HEK293 (cell line): ENCODE data around the gene PFN3.
A peak's percentile ranks its signal among the peaks of the same experiment; 100 is the strongest.

ENCODE experiments used
- AEBP2 ChIP-seq: fragments of 450-650 bp; formaldehyde crosslinking; IDR thresholded peaks from 2 replicates; pipeline ENCODE4 v1.5.1; 2016; ENCODE audit warnings: missing biosample characterization, missing genetic modification characterization, borderline replicate concordance
- BCL11B ChIP-seq: fragments of 450-650 bp; formaldehyde crosslinking; IDR thresholded peaks from 2 replicates; pipeline ENCODE4 v1.5.1; 2016; ENCODE audit warnings: low read depth, missing biosample characterization, missing genetic modification characterization
- HIC1 ChIP-seq: fragments of 450-650 bp; formaldehyde crosslinking; IDR thresholded peaks from 2 replicates; pipeline ENCODE4 v1.5.1; 2016; ENCODE audit warnings: missing biosample characterization, missing genetic modification characterization
- HOXC10 ChIP-seq: sonication (generic); formaldehyde crosslinking; IDR thresholded peaks from 2 replicates; pipeline ENCODE4 v1.8.1; 2023; ENCODE audit warnings: mild to moderate bottlenecking, missing genetic modification reagents
- HOXD13 ChIP-seq: sonication (generic); formaldehyde crosslinking; IDR thresholded peaks from 2 replicates; pipeline ENCODE4 v1.8.0; 2022; ENCODE audit warnings: missing genetic modification reagents, borderline replicate concordance
- PRDM1 ChIP-seq: fragments of 450-650 bp; formaldehyde crosslinking; IDR thresholded peaks from 2 replicates; pipeline ENCODE4; 2016; ENCODE audit warnings: missing biosample characterization, missing genetic modification characterization
- SCRT2 ChIP-seq: fragments of 450-650 bp; formaldehyde crosslinking; IDR thresholded peaks from 2 replicates; pipeline ENCODE4 v1.5.1; 2016; ENCODE audit warnings: missing biosample characterization, missing genetic modification characterization
- SP2 ChIP-seq: fragments of 450-650 bp; formaldehyde crosslinking; IDR thresholded peaks from 2 replicates; pipeline ENCODE4 v1.5.1; 2016; ENCODE audit warnings: missing biosample characterization, missing genetic modification characterization
- ZBTB48 ChIP-seq: fragments of 450-650 bp; formaldehyde crosslinking; IDR thresholded peaks from 2 replicates; pipeline ENCODE4 v1.5.1; 2016; ENCODE audit warnings: missing biosample characterization, missing genetic modification characterization
- ZBTB7A ChIP-seq: fragments of 450-650 bp; formaldehyde crosslinking; IDR thresholded peaks from 2 replicates; pipeline ENCODE4 v1.5.1; 2016; ENCODE audit warnings: low read depth, missing biosample characterization, missing genetic modification characterization
- ZIC2 ChIP-seq: fragments of 450-650 bp; formaldehyde crosslinking; IDR thresholded peaks from 2 replicates; pipeline ENCODE4 v1.5.1; 2016; ENCODE audit warnings: missing biosample characterization, missing genetic modification characterization
- ZNF112 ChIP-seq: fragments of 450-650 bp; formaldehyde crosslinking; IDR thresholded peaks from 2 replicates; pipeline ENCODE4 v1.5.0; 2017; ENCODE audit warnings: missing biosample characterization, missing genetic modification characterization
- ZNF146 ChIP-seq: fragments of 450-650 bp; formaldehyde crosslinking; IDR thresholded peaks from 2 replicates; pipeline ENCODE4 v1.5.1; 2016; ENCODE audit warnings: missing biosample characterization, missing genetic modification characterization
- ZNF175 ChIP-seq: fragments of 450-650 bp; formaldehyde crosslinking; IDR thresholded peaks from 2 replicates; pipeline ENCODE4 v1.5.1; 2016; ENCODE audit warnings: missing biosample characterization, missing genetic modification characterization
- ZNF2 ChIP-seq: fragments of 450-650 bp; formaldehyde crosslinking; IDR thresholded peaks from 2 replicates; pipeline ENCODE4 v1.5.1; 2016; ENCODE audit warnings: missing biosample characterization, missing genetic modification characterization
- ZNF214 ChIP-seq: fragments of 450-650 bp; formaldehyde crosslinking; IDR thresholded peaks from 2 replicates; pipeline ENCODE4 v1.5.1; 2017; ENCODE audit warnings: missing biosample characterization, mild to moderate bottlenecking, missing genetic modification characterization, borderline replicate concordance
- ZNF23 ChIP-seq: fragments of 450-650 bp; formaldehyde crosslinking; IDR thresholded peaks from 2 replicates; pipeline ENCODE4 v1.5.1; 2016; ENCODE audit warnings: missing biosample characterization, missing genetic modification characterization, borderline replicate concordance
- ZNF302 ChIP-seq: fragments of 450-650 bp; formaldehyde crosslinking; IDR thresholded peaks from 2 replicates; pipeline ENCODE4 v1.5.1; 2016; ENCODE audit warnings: missing biosample characterization, missing genetic modification characterization, low read depth
- ZNF362 ChIP-seq: fragments of 450-650 bp; formaldehyde crosslinking; IDR thresholded peaks from 2 replicates; pipeline ENCODE4 v1.5.1; 2016; ENCODE audit warnings: missing biosample characterization, missing genetic modification characterization
- ZNF449 ChIP-seq: fragments of 450-650 bp; formaldehyde crosslinking; IDR thresholded peaks from 2 replicates; pipeline ENCODE4 v1.5.1; 2017; ENCODE audit warnings: missing biosample characterization, mild to moderate bottlenecking, missing genetic modification characterization, moderate library complexity
- ZNF473 ChIP-seq: fragments of 450-650 bp; formaldehyde crosslinking; IDR thresholded peaks from 2 replicates; pipeline ENCODE4 v1.5.1; 2017; ENCODE audit warnings: missing biosample characterization, missing genetic modification characterization
- ZNF555 ChIP-seq: fragments of 450-650 bp; formaldehyde crosslinking; conservative IDR thresholded peaks from 2 replicates; pipeline ENCODE4 v1.5.1; 2017; ENCODE audit warnings: missing biosample characterization, mild to moderate bottlenecking, missing genetic modification characterization, inconsistent platforms
- ZNF596 ChIP-seq: fragments of 450-650 bp; IDR thresholded peaks from 2 replicates; pipeline ENCODE4 v1.5.0; 2018; ENCODE audit warnings: missing biosample characterization, mild to moderate bottlenecking, missing genetic modification characterization, moderate library complexity
- ZNF610 ChIP-seq: fragments of 450-650 bp; formaldehyde crosslinking; IDR thresholded peaks from 2 replicates; pipeline ENCODE4 v1.5.1; 2016; ENCODE audit warnings: missing biosample characterization, missing genetic modification characterization, borderline replicate concordance
- ZNF624 ChIP-seq: fragments of 450-650 bp; formaldehyde crosslinking; IDR thresholded peaks from 2 replicates; pipeline ENCODE4 v1.5.1; 2017; ENCODE audit warnings: missing biosample characterization, missing genetic modification characterization
- ZNF664 ChIP-seq: fragments of 450-650 bp; formaldehyde crosslinking; IDR thresholded peaks from 2 replicates; pipeline ENCODE4 v1.5.1; 2016; ENCODE audit warnings: missing biosample characterization, missing genetic modification characterization
- ZNF701 ChIP-seq: fragments of 450-650 bp; formaldehyde crosslinking; IDR thresholded peaks from 2 replicates; pipeline ENCODE4 v1.5.1; 2016; ENCODE audit warnings: missing biosample characterization, missing genetic modification characterization
- ZNF704 ChIP-seq: fragments of 450-650 bp; formaldehyde crosslinking; IDR thresholded peaks from 2 replicates; pipeline ENCODE4 v1.5.1; 2016; ENCODE audit warnings: missing biosample characterization, missing genetic modification characterization
- ZNF768 ChIP-seq: fragments of 450-650 bp; formaldehyde crosslinking; IDR thresholded peaks from 2 replicates; pipeline ENCODE4 v1.5.1; 2018; ENCODE audit warnings: missing biosample characterization, mild to moderate bottlenecking, missing genetic modification characterization
- ZNF776 ChIP-seq: fragments of 450-650 bp; formaldehyde crosslinking; IDR thresholded peaks from 2 replicates; pipeline ENCODE4 v1.5.0; 2017; ENCODE audit warnings: missing biosample characterization, missing genetic modification characterization, borderline replicate concordance
- ZNF837 ChIP-seq: fragments of 450-650 bp; formaldehyde crosslinking; IDR thresholded peaks from 2 replicates; pipeline ENCODE4 v1.5.1; 2016; ENCODE audit warnings: missing biosample characterization, missing genetic modification characterization
- ZNF843 ChIP-seq: fragments of 450-650 bp; formaldehyde crosslinking; IDR thresholded peaks from 2 replicates; pipeline ENCODE4 v1.5.1; 2016; ENCODE audit warnings: missing biosample characterization, missing genetic modification characterization
- ZSCAN4 ChIP-seq: fragments of 450-650 bp; formaldehyde crosslinking; IDR thresholded peaks from 2 replicates; pipeline ENCODE4 v1.5.1; 2017; ENCODE audit warnings: missing biosample characterization, missing genetic modification characterization

PFN3 gene

GRCh38 chr5:177366528-177367322 lies 33.7 kb downstream of the PFN3 start (continued):
- TF ChIP-seq AEBP2 (tag by site-specific recombination), result no peak
- no peak for TF ChIP-seq ZNF664 (tag by site-specific recombination)
- TF ChIP-seq ZNF596, result no peak
- no peak for TF ChIP-seq ZNF23
- TF ChIP-seq ZNF302 (tag by site-specific recombination), result no peak
- 0 out of 2 replicates have a peak, but pooled peaks have one; percentile 22 for TF ChIP-seq ZNF2 (tag by site-specific recombination)
- TF ChIP-seq ZNF701 (tag by site-specific recombination), result no peak
- no peak for TF ChIP-seq ZNF555
- TF ChIP-seq ZNF362 (tag by site-specific recombination), result no peak
- TF ChIP-seq HOXC10 (CRISPR knock-in tag), result no peak
- TF ChIP-seq PRDM1 (tag by site-specific recombination), result no peak
- no peak for TF ChIP-seq ZNF473 (tag by site-specific recombination)
- no peak for TF ChIP-seq ZNF843
- TF ChIP-seq ZNF175 (tag by site-specific recombination), result no peak
- TF ChIP-seq SCRT2 (tag by site-specific recombination), result peak; percentile 69; the same call in 1 of the 2 replicates
- peak; percentile 93 for TF ChIP-seq ZBTB48 (tag by site-specific recombination)
- no peak for TF ChIP-seq ZNF214 (tag by site-specific recombination)
- no peak for TF ChIP-seq ZNF837 (tag by site-specific recombination)
- no peak for TF ChIP-seq ZNF704
- TF ChIP-seq BCL11B (tag by site-specific recombination), result no peak
- 0 out of 2 replicates have a peak, but pooled peaks have one; percentile 23 for TF ChIP-seq ZNF449
- no peak for TF ChIP-seq ZNF624 (tag by site-specific recombination)
- no peak for TF ChIP-seq ZBTB7A
- 0 out of 2 replicates have a peak, but pooled peaks have one; percentile 60 for TF ChIP-seq HIC1 (tag by site-specific recombination)
- no peak for TF ChIP-seq ZNF112 (tag by site-specific recombination)
- TF ChIP-seq ZSCAN4 (tag by site-specific recombination), result no peak
- TF ChIP-seq SP2 (tag by site-specific recombination), result peak; percentile 92
- TF ChIP-seq ZNF146 (tag by site-specific recombination), result no peak
- peak; percentile 73 for TF ChIP-seq ZIC2 (tag by site-specific recombination)
- TF ChIP-seq ZNF768 (tag by site-specific recombination), result no peak
- no peak for TF ChIP-seq ZNF610 (tag by site-specific recombination)
- no peak for TF ChIP-seq HOXD13 (CRISPR knock-in tag)
- TF ChIP-seq ZNF776 (tag by site-specific recombination), result no peak
